ENCODE results near the gene CDKN1C.

DNA sequence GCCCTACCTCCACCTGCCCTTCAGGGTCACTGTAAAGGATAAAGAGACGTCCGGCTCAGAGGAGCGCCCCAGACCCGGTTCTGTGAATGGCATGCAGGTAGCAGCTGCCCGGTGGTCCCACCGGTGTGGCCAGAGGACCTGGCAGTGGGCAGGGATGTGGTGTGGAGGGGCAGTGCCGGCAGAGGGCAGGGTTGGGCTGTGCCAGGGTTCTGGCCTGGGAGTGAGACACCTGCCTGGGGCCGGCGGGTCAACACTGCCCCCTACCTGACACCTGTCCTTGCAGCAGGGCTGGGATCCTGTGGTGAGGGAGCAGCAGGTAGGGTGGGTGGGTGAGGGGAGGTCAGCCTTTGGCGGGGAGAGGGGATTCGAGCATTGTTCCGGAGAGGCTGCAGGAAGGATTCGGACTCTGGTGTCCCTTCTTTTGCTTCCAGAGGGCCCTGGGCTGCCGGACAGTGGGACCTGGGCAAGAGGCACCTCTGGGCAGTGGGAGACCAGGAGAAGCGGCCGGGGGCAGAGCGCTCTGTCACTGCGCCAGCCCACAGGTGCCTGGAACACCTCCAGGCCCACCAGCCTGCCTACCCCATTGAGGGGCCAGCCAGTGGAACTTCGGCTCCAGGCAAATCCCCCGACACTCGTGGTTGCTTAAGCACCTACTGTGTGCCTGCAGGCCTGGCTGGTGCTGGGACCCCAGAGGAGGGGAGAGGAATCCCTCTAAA, 45.3 kb upstream of the CDKN1C start:
- TF ChIP-seq EZH2phosphoT487 (IDR thresholded peaks at IDR 0.05; ENCODE audit: borderline replicate concordance, low read length) (no peak), CTCF (conservative IDR thresholded peaks at IDR 0.05; ENCODE audit: low read depth, low read length) (peak; percentile 87), EZH2 (IDR thresholded peaks at IDR 0.05; ENCODE audit: low read length, unreplicated experiment) (no peak)
